Tibial nerve (tissue), 3 donors: ENCODE data around the gene MAP3K7CL.

Experiments used
- POLR2A ChIP-seq, 2 donors: fragments of 450-650 bp; IDR thresholded peaks; one replicate each; pipeline ENCODE4 v1.6.1; 2017; ENCODE audit warnings: antibody characterized with exemption in 2 of 2, mild to moderate bottlenecking in 2 of 2, moderate library complexity in 2 of 2
- TF ChIP-seq, protein P1 (sequence below), 5 experiments: fragments of 200-600 bp in 3 of 5; fragments of 450-650 bp in 2 of 5; sonication (generic) in 3 of 5; IDR thresholded peaks; one replicate each; pipeline ENCODE4 v1.5.1; 2016 to 2019; ENCODE audit warnings: antibody characterized with exemption in 5 of 5, mild to moderate bottlenecking in 3 of 5, moderate library complexity in 2 of 5

DNA sequence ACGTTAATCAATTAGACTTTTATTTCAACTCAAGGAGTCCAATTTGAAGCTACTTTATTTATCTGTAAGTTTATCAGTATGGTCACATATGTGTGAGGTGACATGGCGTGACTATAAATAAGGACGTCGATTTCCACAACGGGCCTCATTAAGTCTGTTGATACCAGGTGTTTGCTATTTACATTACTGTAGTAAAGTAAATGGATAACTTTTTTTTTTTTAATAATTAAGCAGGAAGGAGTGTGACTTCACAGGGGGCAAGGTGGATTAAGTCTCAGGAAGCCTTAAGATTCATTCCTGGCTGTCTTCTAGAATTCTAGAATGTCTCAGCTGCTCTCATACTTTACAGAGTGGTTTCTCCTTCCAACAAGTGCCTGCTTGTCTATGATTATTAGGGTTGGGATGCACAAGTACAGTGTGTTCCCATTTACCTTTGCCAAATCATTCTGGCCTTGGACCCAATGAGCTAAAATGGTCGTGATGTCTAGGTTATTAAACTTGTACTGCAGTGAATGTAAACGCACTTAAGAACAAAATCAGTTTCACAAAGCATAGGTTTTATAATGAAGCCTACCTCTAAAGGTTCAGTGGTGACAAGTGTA lies 15.5 kb downstream of the MAP3K7CL start:
- TF ChIP-seq, protein P1, sequence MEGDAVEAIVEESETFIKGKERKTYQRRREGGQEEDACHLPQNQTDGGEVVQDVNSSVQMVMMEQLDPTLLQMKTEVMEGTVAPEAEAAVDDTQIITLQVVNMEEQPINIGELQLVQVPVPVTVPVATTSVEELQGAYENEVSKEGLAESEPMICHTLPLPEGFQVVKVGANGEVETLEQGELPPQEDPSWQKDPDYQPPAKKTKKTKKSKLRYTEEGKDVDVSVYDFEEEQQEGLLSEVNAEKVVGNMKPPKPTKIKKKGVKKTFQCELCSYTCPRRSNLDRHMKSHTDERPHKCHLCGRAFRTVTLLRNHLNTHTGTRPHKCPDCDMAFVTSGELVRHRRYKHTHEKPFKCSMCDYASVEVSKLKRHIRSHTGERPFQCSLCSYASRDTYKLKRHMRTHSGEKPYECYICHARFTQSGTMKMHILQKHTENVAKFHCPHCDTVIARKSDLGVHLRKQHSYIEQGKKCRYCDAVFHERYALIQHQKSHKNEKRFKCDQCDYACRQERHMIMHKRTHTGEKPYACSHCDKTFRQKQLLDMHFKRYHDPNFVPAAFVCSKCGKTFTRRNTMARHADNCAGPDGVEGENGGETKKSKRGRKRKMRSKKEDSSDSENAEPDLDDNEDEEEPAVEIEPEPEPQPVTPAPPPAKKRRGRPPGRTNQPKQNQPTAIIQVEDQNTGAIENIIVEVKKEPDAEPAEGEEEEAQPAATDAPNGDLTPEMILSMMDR (IDR thresholded peaks at IDR 0.05) = no peak
- TF ChIP-seq POLR2A (IDR thresholded peaks at IDR 0.05) = no peak
